OCI-LY1 (cell line): Measurements from ENCODE around the gene ZP4.

Experiments
- H2AFZ ChIP-seq: fragments of 200-600 bp; sonication (generic), shearing (Covaris generic); 2 replicates; pipeline ENCODE4 v1.6.0; 2014; ENCODE audit warnings: antibody characterized with exemption, mild to moderate bottlenecking, low read length
- H3F3A ChIP-seq: fragments of 200-600 bp; sonication (generic), shearing (Covaris generic); 2 replicates; pipeline ENCODE4 v1.6.0; 2014; ENCODE audit warnings: mild to moderate bottlenecking, antibody characterized with exemption, low read length, moderate library complexity; ENCODE audit not compliant: insufficient read depth
- H3K27ac ChIP-seq: fragments of 200-600 bp; sonication (generic); 2 replicates; pipeline ENCODE4 v1.5.1; 2014; ENCODE audit warnings: low read length, mixed run types, mild to moderate bottlenecking, low read depth; ENCODE audit not compliant: poor library complexity, severe bottlenecking
- H3K27me3 ChIP-seq: fragments of 200-600 bp; sonication (generic); 2 replicates; pipeline ENCODE4 v1.6.0; 2014; ENCODE audit warnings: antibody characterized with exemption, mild to moderate bottlenecking, low read length, moderate library complexity; ENCODE audit not compliant: insufficient read depth
- H3K36me3 ChIP-seq: fragments of 200-600 bp; sonication (generic); 2 replicates; pipeline ENCODE4 v1.6.1; 2014; ENCODE audit warnings: mild to moderate bottlenecking, antibody characterized with exemption, low read length, moderate library complexity, mixed read lengths; ENCODE audit not compliant: insufficient read depth
- H3K4me1 ChIP-seq: fragments of 200-600 bp; sonication (generic); 2 replicates; pipeline ENCODE4 v1.5.1; 2014; ENCODE audit warnings: mild to moderate bottlenecking, low read length, moderate library complexity; ENCODE audit not compliant: insufficient read depth, severe bottlenecking
- H3K4me2 ChIP-seq: fragments of 200-600 bp; sonication (generic), shearing (Covaris generic); 2 replicates; pipeline ENCODE4 v1.6.1; 2014; ENCODE audit warnings: low read length
- H3K4me3 ChIP-seq: fragments of 200-600 bp; sonication (generic); 2 replicates; pipeline ENCODE4 v1.5.1; 2014; ENCODE audit warnings: low read length, low read depth, mild to moderate bottlenecking, mixed read lengths; ENCODE audit not compliant: poor library complexity, severe bottlenecking
- H3K79me2 ChIP-seq: fragments of 200-600 bp; shearing (Covaris generic); 2 replicates; pipeline ENCODE4 v1.6.1; 2016; ENCODE audit warnings: mixed run types, low read length, mixed read lengths; ENCODE audit not compliant: insufficient read depth
- H3K9ac ChIP-seq: fragments of 200-600 bp; sonication (generic), shearing (Covaris generic); 2 replicates; pipeline ENCODE4 v1.6.1; 2014; ENCODE audit warnings: mild to moderate bottlenecking, low read length, mixed read lengths
- H3K9me2 ChIP-seq: fragments of 200-600 bp; sonication (generic), shearing (Covaris generic); 2 replicates; pipeline ENCODE4 v1.6.1; 2014; ENCODE audit warnings: low read depth, mild to moderate bottlenecking, low read length, mixed read lengths
- H3K9me3 ChIP-seq: fragments of 200-600 bp; shearing (Covaris generic); 2 replicates; pipeline ENCODE4 v1.6.1; 2014; ENCODE audit warnings: low read length, mixed read lengths
- H4K20me1 ChIP-seq: fragments of 200-600 bp; sonication (generic), shearing (Covaris generic); 2 replicates; pipeline ENCODE4 v1.6.0; 2016; ENCODE audit warnings: mild to moderate bottlenecking, low read length; ENCODE audit not compliant: insufficient read depth
- EZH2 ChIP-seq: fragments of 200-600 bp; sonication (generic), shearing (Covaris generic); IDR thresholded peaks from 2 replicates; pipeline ENCODE4 v1.8.0; 2017; ENCODE audit warnings: borderline replicate concordance, mixed run types, mild to moderate bottlenecking, antibody characterized with exemption, low read length, moderate library complexity, mixed read lengths
- TF ChIP-seq, protein P1 (sequence below): fragments of 200-600 bp; sonication (generic), shearing (Covaris generic); IDR thresholded peaks from 2 replicates; pipeline ENCODE4 v1.5.1; 2017; ENCODE audit warnings: mild to moderate bottlenecking, antibody characterized with exemption, low read length, moderate library complexity, mixed read lengths

Gene ZP4

DNA sequence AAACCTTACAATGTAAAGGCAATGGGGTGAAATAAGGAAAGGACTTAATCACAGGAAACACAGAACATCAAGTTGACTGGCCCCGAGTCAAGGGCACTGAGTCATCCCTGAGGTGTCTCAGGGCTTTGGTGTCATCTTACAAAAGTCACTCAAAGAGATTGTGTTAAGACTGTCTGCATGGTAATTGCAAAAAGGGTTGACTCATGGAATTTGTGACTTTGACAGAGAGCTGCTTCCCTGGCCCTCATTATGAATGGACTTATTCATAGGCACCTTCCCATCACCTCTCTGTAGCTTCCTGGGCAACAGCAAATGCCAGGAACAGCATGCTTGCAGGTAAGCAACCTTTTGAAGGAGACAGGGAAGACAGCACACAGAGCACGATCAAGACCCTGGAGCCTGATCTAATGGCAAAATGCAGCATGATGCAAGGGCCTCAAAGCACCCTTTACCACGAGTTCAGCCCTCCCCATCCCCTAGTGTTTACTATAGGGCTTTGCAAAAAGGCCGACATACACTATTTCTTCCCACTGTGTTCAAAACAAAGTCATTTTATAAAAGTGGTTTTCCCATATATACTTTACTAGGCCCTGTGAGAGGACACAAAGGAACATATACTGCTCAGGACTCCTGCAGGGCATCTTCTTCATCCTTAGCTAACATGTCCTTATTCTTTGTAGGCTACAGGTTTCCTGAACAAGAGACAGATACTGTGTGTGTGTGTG is 17.1 kb downstream of the ZP4 start:
- Histone ChIP-seq H3K27me3 (no peaks in the 10 kb centered on the region), H3K9ac (no peak overlapping the region), H3K4me1 (no peaks in the 10 kb centered on the region), H3K79me2 (no peaks in the 10 kb centered on the region), H3K4me3 (no peak overlapping the region), H3K9me3 (no peaks in the 10 kb centered on the region), H3K9me2 (no peaks in the 10 kb centered on the region), H3K27ac (no peak overlapping the region), H3K36me3 (no peaks in the 10 kb centered on the region), H3K4me2 (no peak overlapping the region), H3F3A (no peaks in the 10 kb centered on the region), H4K20me1 (no peaks in the 10 kb centered on the region), H2AFZ (no peak overlapping the region)
- no peak for TF ChIP-seq EZH2
- TF ChIP-seq, protein P1, sequence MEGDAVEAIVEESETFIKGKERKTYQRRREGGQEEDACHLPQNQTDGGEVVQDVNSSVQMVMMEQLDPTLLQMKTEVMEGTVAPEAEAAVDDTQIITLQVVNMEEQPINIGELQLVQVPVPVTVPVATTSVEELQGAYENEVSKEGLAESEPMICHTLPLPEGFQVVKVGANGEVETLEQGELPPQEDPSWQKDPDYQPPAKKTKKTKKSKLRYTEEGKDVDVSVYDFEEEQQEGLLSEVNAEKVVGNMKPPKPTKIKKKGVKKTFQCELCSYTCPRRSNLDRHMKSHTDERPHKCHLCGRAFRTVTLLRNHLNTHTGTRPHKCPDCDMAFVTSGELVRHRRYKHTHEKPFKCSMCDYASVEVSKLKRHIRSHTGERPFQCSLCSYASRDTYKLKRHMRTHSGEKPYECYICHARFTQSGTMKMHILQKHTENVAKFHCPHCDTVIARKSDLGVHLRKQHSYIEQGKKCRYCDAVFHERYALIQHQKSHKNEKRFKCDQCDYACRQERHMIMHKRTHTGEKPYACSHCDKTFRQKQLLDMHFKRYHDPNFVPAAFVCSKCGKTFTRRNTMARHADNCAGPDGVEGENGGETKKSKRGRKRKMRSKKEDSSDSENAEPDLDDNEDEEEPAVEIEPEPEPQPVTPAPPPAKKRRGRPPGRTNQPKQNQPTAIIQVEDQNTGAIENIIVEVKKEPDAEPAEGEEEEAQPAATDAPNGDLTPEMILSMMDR, result no peak

DNA sequence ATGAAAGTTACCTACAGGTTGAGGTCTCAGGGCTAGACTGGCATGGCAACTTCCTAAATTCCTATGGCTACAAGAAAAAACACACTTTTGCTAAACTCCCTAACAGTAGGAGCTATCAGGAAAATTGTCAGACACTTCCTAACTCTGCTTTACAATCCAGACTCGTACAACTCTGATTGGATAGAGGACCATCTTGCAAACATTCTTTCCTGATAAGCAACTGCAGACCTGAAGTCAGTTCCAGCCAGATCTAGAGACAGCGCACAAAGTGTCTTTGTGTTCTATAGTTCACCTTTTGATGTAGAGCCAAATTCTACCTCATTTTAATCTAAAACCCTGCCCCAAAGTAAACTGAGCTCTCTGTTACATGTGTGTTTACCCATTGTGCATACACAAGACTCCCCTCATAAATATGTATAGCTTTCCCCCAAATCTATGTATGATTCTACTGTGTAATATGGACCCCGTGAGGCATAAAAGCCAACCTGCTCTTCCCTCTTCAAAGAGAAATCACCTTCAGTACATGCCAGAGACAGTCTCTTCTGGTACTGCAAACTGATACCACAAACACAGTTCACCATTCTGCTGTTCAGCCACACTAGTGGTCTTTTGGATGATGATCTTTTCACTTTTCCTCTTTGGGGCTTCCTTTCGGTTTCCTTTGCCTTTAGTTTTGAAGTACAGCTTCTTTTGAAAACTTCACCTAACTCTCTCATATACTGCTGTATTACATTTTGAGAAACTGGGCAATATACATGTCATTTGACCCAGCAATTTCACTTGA is 21.7 kb downstream of the ZP4 start:
- Histone ChIP-seq H3K4me1 (no peaks in the 10 kb centered on the region), H3K4me2 (no peak overlapping the region), H3K9me2 (no peaks in the 10 kb centered on the region), H4K20me1 (no peaks in the 10 kb centered on the region), H3K4me3 (no peak overlapping the region), H3K36me3 (no peaks in the 10 kb centered on the region), H2AFZ (no peak overlapping the region), H3K27me3 (no peaks in the 10 kb centered on the region), H3K9ac (no peak overlapping the region), H3K9me3 (no peaks in the 10 kb centered on the region), H3K27ac (no peak overlapping the region), H3F3A (no peaks in the 10 kb centered on the region), H3K79me2 (no peaks in the 10 kb centered on the region)
- no peak for TF ChIP-seq EZH2
- TF ChIP-seq, protein P1, result no peak

DNA sequence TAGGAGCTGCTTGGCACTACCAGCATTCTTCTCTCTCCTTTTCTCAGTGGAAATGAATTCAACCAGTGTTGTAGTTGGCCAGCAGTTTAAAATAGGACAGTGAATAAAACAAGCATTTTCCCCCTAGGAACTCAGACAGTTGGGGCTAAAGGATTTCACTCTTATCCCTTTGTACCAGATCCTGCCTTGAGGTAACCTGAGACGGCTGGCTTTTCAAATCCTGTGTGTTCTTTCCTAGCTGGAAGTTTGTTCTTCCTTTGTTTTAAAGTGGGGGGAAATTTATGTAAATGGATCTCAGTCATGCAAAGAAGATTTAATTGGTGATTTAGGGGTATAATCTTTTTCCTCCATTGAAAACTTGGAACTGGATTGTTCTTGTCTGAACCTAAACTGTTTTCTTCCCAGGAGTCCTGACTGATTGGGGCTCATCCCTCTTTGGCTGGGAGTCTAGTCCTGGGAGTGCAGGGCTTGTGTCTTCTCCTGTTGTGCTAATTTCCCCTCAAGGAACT is 23.3 kb downstream of the ZP4 start:
- Histone ChIP-seq H3F3A (no peaks in the 10 kb centered on the region), H3K4me1 (no peaks in the 10 kb centered on the region), H3K9me3 (no peaks in the 10 kb centered on the region), H3K4me2 (no peak overlapping the region), H3K79me2 (no peaks in the 10 kb centered on the region), H3K9me2 (no peaks in the 10 kb centered on the region), H3K27ac (no peak overlapping the region), H2AFZ (no peak overlapping the region), H3K27me3 (no peaks in the 10 kb centered on the region), H3K4me3 (no peak overlapping the region), H4K20me1 (no peaks in the 10 kb centered on the region), H3K9ac (no peak overlapping the region), H3K36me3 (no peaks in the 10 kb centered on the region)
- TF ChIP-seq, protein P1, result no peak
- TF ChIP-seq EZH2, result no peak
